Esophagus squamous epithelium (tissue), 5 donors: Measurements from ENCODE around the gene CFB. TPM values are rescaled to one million over a fixed set of nuclear protein-coding genes. Genes with fewer than 3 reads are reported as not detected.

Experiments used
- DNase-seq: peaks from one replicate; lab custom pipeline; 2025; lab: John Stamatoyannopoulos, UW
- H3K27ac ChIP-seq, 4 donors: fragments of 200-600 bp; sonication (generic); one replicate each; pipeline ENCODE4 v1.5.1; 2016 to 2019; ENCODE audit warnings: mild to moderate bottlenecking in 1 of 4
- H3K27me3 ChIP-seq, 4 donors: fragments of 200-600 bp; sonication (generic); 1 replicate in 3 of 4; 2 replicates in 1 of 4; pipeline versions ENCODE4 v1.5.1 to v1.6.0; 2017 to 2021; ENCODE audit warnings: antibody characterized with exemption in 1 of 4
- H3K36me3 ChIP-seq, 3 donors: fragments of 200-600 bp; sonication (generic); one replicate each; pipeline ENCODE4 v1.5.1; 2016 to 2019
- H3K4me1 ChIP-seq, 3 donors: fragments of 200-600 bp; sonication (generic); one replicate each; pipeline ENCODE4 v1.5.1; 2017 to 2019
- H3K4me3 ChIP-seq, 4 donors: fragments of 200-600 bp; sonication (generic); 1 replicate in 3 of 4; 2 replicates in 1 of 4; pipeline ENCODE4 v1.5.1; 2016 to 2019; ENCODE audit warnings: mild to moderate bottlenecking in 2 of 4, moderate library complexity in 1 of 4
- H3K9me3 ChIP-seq, 3 donors: fragments of 200-600 bp; sonication (generic); one replicate each; pipeline ENCODE4 v1.5.1; 2016 to 2019
- CTCF ChIP-seq, 6 experiments: fragments of 450-650 bp in 4 of 6; fragments of 200-600 bp in 2 of 6; sonication (generic) in 2 of 6; IDR thresholded peaks; one replicate each; pipeline ENCODE4 v1.5.1; 2016 to 2019; ENCODE audit warnings: antibody characterized with exemption in 6 of 6, mild to moderate bottlenecking in 4 of 6, moderate library complexity in 4 of 6
- POLR2A ChIP-seq, 4 donors: fragments of 450-650 bp; IDR thresholded peaks; one replicate each; pipeline ENCODE4 v1.6.1; 2017; ENCODE audit warnings: antibody characterized with exemption in 4 of 4, mild to moderate bottlenecking in 4 of 4, moderate library complexity in 3 of 4
- WGBS, 2 donors: methylation state at CpG; one replicate each; pipeline ENCODE4 v1.1.5; 2018; 5-methylcytosine and 5-hydroxymethylcytosine counted together
- intact Hi-C: fragments of 100-400 bp; cut with DNase I; formaldehyde crosslinking; loops from one replicate; pipeline ENCODE4 v1.15.0; 2022
- total RNA-seq, 4 donors: library from RNA; depleted of rRNA; stranded (reverse); fragments of >200 nt; gene quantifications; one replicate each; pipeline ENCODE4 v1.1.0, GENCODE V29; 2016
- donor health status: DM: yes; HTN: yes; CAD: no.

CFB gene
- total RNA-seq, 4 donors from 2014 or later = 10.4 to 81.1 (median 22.4) TPM

GRCh38 chr6:31915756-31916155, 30.1 kb upstream of the CFB start:
- DNase-seq = no peak
- 65 to 70% methylated on average over 6 of the region's 6 CpGs for WGBS, 2 donors

GRCh38 chr6:31918069-31918720, 27.7 kb upstream of the CFB start:
- DNase-seq = no peak

More at GRCh38 chr6:31915756-31916155, 30.1 kb upstream of the CFB start:
- Histone ChIP-seq H3K4me1 (peaks cover 8 to 40% (median 11%) of the 10 kb centered on the region in 3 donors), H3K27ac (no peak overlapping the region), H3K27me3 (no peaks in the 10 kb centered on the region), H3K9me3 (no peaks in the 10 kb centered on the region), H3K36me3 (no peaks in the 10 kb centered on the region), H3K4me3 (no peak overlapping the region)
- TF ChIP-seq POLR2A (IDR thresholded peaks at IDR 0.05) (no peak), CTCF (IDR thresholded peaks at IDR 0.05) (no peak)
- intact Hi-C loops = no loop called here

GRCh38 chr6:31919624-31920303, 26.1 kb upstream of the CFB start:
- peak overlapping the region; percentile 22 to 50 (median 45) for H3K27ac ChIP-seq
- intact Hi-C loops = no loop called here
- H3K4me3 ChIP-seq = no peak overlapping the region
- 52 to 76% methylated on average over 6 of the region's 6 CpGs for WGBS, 2 donors
- H3K36me3 ChIP-seq = no peaks in the 10 kb centered on the region
- no peak for TF ChIP-seq POLR2A (IDR thresholded peaks at IDR 0.05)
- TF ChIP-seq CTCF (IDR thresholded peaks at IDR 0.05) = no peak
- H3K27me3 ChIP-seq = no peaks in the 10 kb centered on the region
- H3K4me1 ChIP-seq = peaks cover 0 to 17% (median 4%) of the 10 kb centered on the region in 3 donors
- DNase-seq = no peak
- no peaks in the 10 kb centered on the region for H3K9me3 ChIP-seq

More at GRCh38 chr6:31918069-31918720, 27.7 kb upstream of the CFB start:
- Histone ChIP-seq H3K4me1 (peaks cover 0 to 26% (median 4%) of the 10 kb centered on the region in 3 donors), H3K9me3 (no peaks in the 10 kb centered on the region), H3K4me3 (no peak overlapping the region), H3K27me3 (no peaks in the 10 kb centered on the region), H3K36me3 (no peaks in the 10 kb centered on the region), H3K27ac (no peak overlapping the region)
- WGBS, 2 donors = 67 to 79% methylated on average over 3 to 8 of the region's 8 CpGs
- no peak for TF ChIP-seq CTCF (IDR thresholded peaks at IDR 0.05)
- no peak for TF ChIP-seq POLR2A (IDR thresholded peaks at IDR 0.05)
- intact Hi-C loops = no loop called here

GRCh38 chr6:31920811-31921210, 25.1 kb upstream of the CFB start:
- WGBS, 2 donors = 15 to 56% methylated on average over 1 to 2 of the region's 2 CpGs
- H3K4me3 ChIP-seq = no peak overlapping the region
- no peaks in the 10 kb centered on the region for H3K27me3 ChIP-seq
- peaks cover 0 to 17% (median 4%) of the 10 kb centered on the region in 3 donors for H3K4me1 ChIP-seq
- peak overlapping the region in 2 of 4 donors; percentile 45 to 49 for H3K27ac ChIP-seq
- intact Hi-C loops = no loop called here
- no peak for DNase-seq
- no peaks in the 10 kb centered on the region for H3K9me3 ChIP-seq
- TF ChIP-seq POLR2A (IDR thresholded peaks at IDR 0.05) (no peak), CTCF (IDR thresholded peaks at IDR 0.05) (no peak)
- no peaks in the 10 kb centered on the region for H3K36me3 ChIP-seq

GRCh38 chr6:31922942-31923341, 23.0 kb upstream of the CFB start:
- H3K4me1 ChIP-seq = peaks cover 0 to 17% (median 4%) of the 10 kb centered on the region in 3 donors
- no peak overlapping the region for H3K27ac ChIP-seq
- H3K36me3 ChIP-seq = no peaks in the 10 kb centered on the region
- no peaks in the 10 kb centered on the region for H3K27me3 ChIP-seq
- 17 to 23% methylated on average over 5 of the region's 5 CpGs for WGBS, 2 donors
- TF ChIP-seq POLR2A (IDR thresholded peaks at IDR 0.05) (no peak), CTCF (IDR thresholded peaks at IDR 0.05) (no peak)
- intact Hi-C loops = no loop called here
- no peaks in the 10 kb centered on the region for H3K9me3 ChIP-seq
- DNase-seq = no peak
- H3K4me3 ChIP-seq = no peak overlapping the region
